Endothelial cell of umbilical vein (primary cell): ENCODE measurements around the gene GNA12.

Experiments
- CTCF ChIP-seq, 2 donors: IDR thresholded peaks; 1 replicate in 1 of 2; 2 replicates in 1 of 2; pipeline ENCODE4 v1.5.1; 2011; ENCODE audit warnings: low read length in 2 of 2, mild to moderate bottlenecking in 2 of 2, moderate library complexity in 2 of 2, control low read depth in 1 of 2, inconsistent platforms in 1 of 2, low read depth in 1 of 2; ENCODE audit not compliant: insufficient read depth in 1 of 2; ENCODE audit errors: extremely low read depth in 1 of 2
- EZH2 ChIP-seq: IDR thresholded peaks from 2 replicates; pipeline ENCODE4 v1.6.1; 2012; ENCODE audit warnings: borderline replicate concordance, low read depth, mild to moderate bottlenecking, moderate library complexity, low read length, inconsistent platforms; ENCODE audit not compliant: severe bottlenecking
- JUN ChIP-seq: IDR thresholded peaks from 2 replicates; pipeline ENCODE4 v1.6.1; 2011; ENCODE audit warnings: borderline replicate concordance, low read depth; ENCODE audit not compliant: insufficient read length, insufficient read depth
- MAX ChIP-seq: IDR thresholded peaks from 2 replicates; pipeline ENCODE4 v1.6.1; 2011; ENCODE audit not compliant: insufficient read depth, insufficient read length
- MYC ChIP-seq: IDR thresholded peaks from one replicate; pipeline ENCODE4 v1.6.1; 2011; ENCODE audit warnings: mild to moderate bottlenecking, low read depth, low read length
- POLR2A ChIP-seq: IDR thresholded peaks from 2 replicates; pipeline ENCODE4 v1.6.1; 2012; ENCODE audit warnings: low read depth, mild to moderate bottlenecking, control low read depth, low read length
- POLR2AphosphoS5 ChIP-seq: IDR thresholded peaks from 2 replicates; pipeline ENCODE4 v1.6.1; 2012; ENCODE audit warnings: low read depth, mild to moderate bottlenecking, control low read depth, low read length, moderate library complexity; ENCODE audit not compliant: insufficient read depth

- TF ChIP-seq CTCF (IDR thresholded peaks at IDR 0.05; ENCODE audit: extremely low read depth in 1 of 2, insufficient read depth in 1 of 2, low read depth in 1 of 2, low read length in 2 of 2): no peak
- no peak for TF ChIP-seq POLR2A
- no peak for TF ChIP-seq POLR2AphosphoS5
- no peak for TF ChIP-seq MAX
- no peak for TF ChIP-seq JUN
- TF ChIP-seq MYC: no peak
- TF ChIP-seq EZH2: no peak
These were observed 82.2 kb downstream of the GNA12 start for GRCh38 chr7:2761801-2762497.
